NOMO-1 (cell line): ENCODE measurements around the gene CHID1.

Experiments used
- DNase-seq, 2 experiments: peaks; one replicate each; lab custom pipeline; 2025; ENCODE audit not compliant: unreplicated experiment in 2 of 2; lab: John Stamatoyannopoulos, UW

The CHID1 gene

GRCh38 chr11:911031-911889, 650 bp upstream of the CHID1 start:
- peak; percentile 34 to 50 for DNase-seq

DNA sequence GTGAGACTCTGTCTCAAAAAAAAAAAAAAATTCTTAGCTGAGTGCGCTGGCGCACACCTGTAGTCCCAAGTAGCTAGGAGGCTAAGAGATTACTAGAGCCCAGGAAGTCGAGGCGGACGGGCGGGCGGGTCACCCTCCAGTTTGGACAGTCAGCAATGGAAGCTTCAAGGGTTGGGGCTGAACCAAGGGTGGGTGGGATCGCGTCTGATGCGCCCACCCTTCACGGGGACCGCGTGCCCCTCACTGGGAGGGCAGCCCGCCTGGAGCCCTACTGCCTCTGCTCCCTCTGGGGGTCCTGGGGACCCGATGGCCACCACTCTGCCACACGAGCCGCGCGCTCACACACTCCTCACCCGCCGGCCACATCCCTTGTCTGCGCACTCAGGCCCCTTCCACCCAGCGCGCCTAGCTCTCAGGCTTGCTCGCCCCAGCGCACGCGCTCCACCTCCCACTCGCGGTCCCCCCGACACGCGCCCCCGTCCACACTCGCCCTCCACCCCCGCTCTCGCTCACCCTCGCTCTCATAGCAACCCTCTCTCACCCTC, 494 bp downstream of the CHID1 start:
- DNase-seq, result peak; percentile 34 to 42

GRCh38 chr11:909406-909805, 1.2 kb downstream of the CHID1 start:
- no peak for DNase-seq

DNA sequence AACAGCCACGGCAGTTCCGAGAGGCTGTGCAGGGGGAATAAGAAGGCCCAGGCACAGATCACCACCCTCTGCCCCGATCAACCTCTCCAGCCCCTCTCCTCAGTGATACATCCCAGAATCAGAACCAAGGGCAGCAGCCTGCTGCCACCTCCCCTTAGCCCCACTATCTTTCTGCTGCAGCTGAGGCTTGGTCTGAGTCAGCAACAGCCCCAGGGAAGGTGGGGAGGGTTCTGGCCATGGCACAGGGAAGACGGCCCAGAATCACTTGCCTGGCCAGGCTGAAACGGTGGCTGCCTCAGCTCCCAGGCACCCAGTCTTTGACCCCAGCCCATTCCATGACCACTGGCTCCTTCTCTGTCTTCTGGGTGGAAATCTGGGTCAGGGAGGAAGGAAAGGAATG, 2.3 kb downstream of the CHID1 start:
- DNase-seq, result no peak

- no peak for DNase-seq
Measured at GRCh38 chr11:907668-908067, 2.9 kb downstream of the CHID1 start.

- no peak for DNase-seq
Measured at GRCh38 chr11:905952-906351, 4.7 kb downstream of the CHID1 start.

GRCh38 chr11:904380-904779, 6.2 kb downstream of the CHID1 start:
- DNase-seq, result no peak

DNA sequence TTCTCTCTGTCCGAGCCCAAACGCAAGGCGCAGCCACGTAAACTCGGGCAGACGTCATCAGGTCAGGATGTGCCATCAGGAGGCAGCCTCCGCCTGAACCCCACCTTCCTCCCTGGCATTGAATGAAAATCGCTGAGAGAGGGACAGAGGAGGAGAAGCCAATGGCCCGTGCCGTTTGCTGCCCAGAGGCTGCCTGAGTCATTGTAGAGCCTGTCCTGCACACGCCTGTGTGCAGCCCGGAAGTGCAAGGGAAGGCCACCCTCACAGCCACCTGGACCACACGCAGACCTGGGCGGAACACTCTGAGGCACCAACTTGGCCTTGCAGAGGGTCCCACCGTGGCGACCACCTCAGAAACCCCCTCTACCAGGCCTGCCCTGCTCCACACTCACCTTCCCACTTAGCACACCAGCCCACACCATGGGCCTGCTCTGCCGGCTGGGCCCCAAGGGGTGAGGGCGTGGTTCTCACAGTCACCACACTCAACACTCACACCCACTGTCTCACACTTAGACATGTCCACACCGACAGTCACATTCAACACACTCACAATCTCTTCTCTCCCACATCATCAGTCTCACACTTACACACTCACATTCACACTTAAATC, 9.1 kb downstream of the CHID1 start:
- no peak for DNase-seq

DNA sequence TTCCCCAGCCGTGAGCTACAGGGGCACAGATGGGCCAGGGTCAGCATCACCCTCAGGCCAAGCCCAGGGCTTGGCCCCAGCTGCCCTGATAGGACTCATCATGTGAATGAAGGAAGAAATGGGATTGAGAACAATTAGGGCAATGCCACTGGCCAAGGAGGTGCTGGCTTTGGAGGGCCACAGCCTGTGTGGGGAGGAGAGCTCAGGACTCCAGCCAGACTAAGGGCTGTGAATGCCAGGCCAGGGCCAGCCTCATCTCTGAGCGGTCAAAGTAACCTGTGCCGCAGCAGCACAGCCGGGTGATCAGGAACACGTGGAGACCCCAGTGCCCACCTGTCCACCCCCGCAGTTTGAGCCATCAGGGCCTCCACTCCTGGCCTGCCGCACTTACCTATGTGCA, 10.1 kb downstream of the CHID1 start:
- DNase-seq, result no peak

GRCh38 chr11:899724-900123, 10.9 kb downstream of the CHID1 start:
- DNase-seq, result no peak

DNA sequence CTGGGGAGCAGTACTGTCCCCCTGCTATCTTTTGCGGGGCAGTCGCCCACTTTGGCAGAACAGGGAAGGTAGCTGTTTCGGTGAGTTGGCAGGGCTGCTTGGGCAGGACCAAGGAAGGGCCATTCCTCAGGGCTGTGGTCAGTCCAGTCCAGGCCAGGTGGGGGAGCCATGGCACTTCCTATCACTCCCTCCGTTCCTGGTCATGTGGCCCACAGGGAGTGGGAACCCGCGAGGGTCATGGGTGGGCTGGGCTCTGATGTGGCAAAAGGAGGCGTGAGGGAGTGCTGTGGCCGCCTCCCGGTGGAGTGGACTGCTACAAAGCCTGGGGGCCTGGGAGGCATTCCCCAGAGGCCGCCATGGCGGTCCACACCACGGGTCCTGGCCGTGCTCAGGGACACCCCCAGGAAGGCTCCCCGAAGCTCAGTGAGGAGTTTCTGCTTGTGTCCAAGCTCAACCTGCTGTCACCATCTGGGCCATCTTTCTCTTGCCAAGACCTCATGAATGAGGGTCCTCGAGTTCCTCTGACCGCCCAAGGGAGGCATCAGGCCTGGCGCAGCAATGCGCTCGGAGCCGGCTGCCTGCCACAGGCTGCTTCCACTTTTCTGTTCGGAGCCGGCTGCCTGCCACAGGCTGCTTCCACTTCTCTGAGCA, 11.9 kb downstream of the CHID1 start:
- DNase-seq, result no peak

- DNase-seq, result no peak
Measured at GRCh38 chr11:898143-898511, 12.5 kb downstream of the CHID1 start.

GRCh38 chr11:897253-898142, 13.1 kb downstream of the CHID1 start:
- DNase-seq, result no peak

DNA sequence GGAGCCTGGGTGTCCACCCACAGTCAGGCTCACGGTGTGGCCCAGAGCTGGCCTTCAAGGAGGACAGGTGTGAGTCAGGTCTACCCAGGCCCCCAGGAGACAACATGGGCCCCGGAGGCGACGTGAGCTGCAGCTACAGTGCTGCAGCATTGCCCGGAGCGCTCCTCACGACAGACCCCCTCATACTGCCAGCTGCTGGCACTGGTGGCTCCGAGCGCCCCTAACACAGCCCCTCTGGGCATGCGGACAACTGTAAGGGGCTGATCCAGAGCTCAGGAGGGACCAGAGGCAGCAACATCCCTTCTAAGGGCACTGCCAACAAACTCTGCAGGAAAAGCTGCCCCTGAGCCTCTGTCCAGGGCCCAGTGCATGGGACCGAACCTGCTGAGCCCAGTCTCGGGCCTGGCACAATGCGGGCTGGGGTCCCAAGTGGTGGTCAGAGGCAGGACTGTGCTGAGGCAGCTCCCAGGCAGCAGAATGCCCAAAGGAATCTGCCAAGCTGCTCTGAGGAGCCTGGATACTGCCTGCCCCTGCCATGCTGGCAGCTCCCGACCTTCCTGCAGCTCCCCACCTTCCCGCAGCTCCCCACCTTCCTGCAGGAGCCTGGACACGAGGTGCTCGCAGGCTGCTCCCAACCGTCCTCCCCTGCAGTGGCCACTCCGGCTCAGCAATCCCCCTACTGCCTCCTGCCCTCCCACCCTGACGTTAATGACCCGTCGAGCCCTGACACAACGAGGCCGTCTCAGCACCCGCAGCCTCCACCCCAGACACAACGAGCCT, 15.1 kb downstream of the CHID1 start:
- no peak for DNase-seq

- no peak for DNase-seq
Measured at GRCh38 chr11:894575-895201, 15.9 kb downstream of the CHID1 start.

DNA sequence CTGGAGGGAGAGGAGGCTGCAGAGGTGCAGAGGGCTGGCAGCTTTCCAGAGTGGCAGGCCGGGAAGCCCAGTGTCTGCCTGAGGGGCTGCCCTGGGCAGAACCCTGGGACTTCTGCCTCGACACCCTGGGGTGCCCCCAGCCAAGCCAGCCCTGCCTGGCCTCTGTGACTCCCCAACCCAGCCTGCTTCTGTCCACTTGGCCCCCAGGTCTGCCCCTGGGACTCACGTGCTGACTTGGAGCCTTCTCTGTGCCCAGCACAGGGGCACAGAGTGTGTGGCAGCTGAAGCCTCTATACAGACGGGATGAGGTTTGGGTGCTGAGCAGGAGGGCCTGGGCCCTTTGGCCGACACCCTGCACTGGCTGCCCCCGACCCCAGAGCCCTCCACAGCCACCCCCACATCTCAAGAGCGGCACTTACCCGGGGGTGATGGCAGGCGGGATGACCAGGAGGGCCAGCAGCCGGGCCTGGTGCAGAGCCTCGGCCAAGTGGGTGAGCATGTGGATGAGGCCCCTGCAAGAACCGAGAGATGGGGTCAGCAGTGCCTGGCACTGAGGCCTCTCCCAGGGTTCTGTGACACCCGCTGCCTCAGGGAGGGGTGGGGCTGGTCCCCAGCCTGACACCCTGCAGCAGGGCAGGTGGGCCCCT, 17.5 kb downstream of the CHID1 start:
- DNase-seq, result no peak

- DNase-seq, result no peak
Measured at GRCh38 chr11:890794-891540, 19.6 kb downstream of the CHID1 start.
